Upper lobe of left lung (tissue), 6 donors: ENCODE measurements around the gene KCNQ2. TPM values are rescaled to one million over a fixed set of nuclear protein-coding genes. Genes with fewer than 3 reads are reported as not detected.

Experiments used
- ATAC-seq, 2 donors: fragments of 200-7000 bp; cut with Tn5 transposase; one replicate each; pipeline ENCODE4 v1.9.1; 2022; ENCODE audit warnings: mild to moderate bottlenecking in 2 of 2, moderate library complexity in 2 of 2; ENCODE audit not compliant: low FRiP score in 2 of 2
- DNase-seq, 2 donors: peaks; one replicate each; pipeline ENCODE4 v3.0.0-alpha.2; 2019 to 2020
- H3K27ac ChIP-seq, 4 donors: fragments of 200-600 bp; sonication (generic); one replicate each; pipeline ENCODE4 v1.5.1; 2016 to 2019
- H3K27me3 ChIP-seq, 4 donors: fragments of 200-600 bp; sonication (generic); one replicate each; pipeline ENCODE4 v1.5.1; 2017 to 2019
- H3K36me3 ChIP-seq, 4 donors: fragments of 200-600 bp; sonication (generic); one replicate each; pipeline ENCODE4 v1.5.1; 2016 to 2019
- H3K4me1 ChIP-seq, 4 donors: fragments of 200-600 bp; sonication (generic); one replicate each; pipeline ENCODE4 v1.5.1; 2018 to 2019
- H3K4me3 ChIP-seq, 4 donors: fragments of 200-600 bp; sonication (generic); one replicate each; pipeline ENCODE4 v1.5.1; 2017 to 2019; ENCODE audit warnings: mild to moderate bottlenecking in 2 of 4, moderate library complexity in 1 of 4
- H3K9me3 ChIP-seq, 4 donors: fragments of 200-600 bp; sonication (generic); one replicate each; pipeline ENCODE4 v1.5.1; 2018 to 2019
- EP300 ChIP-seq, 4 donors: sonication (generic); formaldehyde crosslinking; IDR thresholded peaks; one replicate each; pipeline ENCODE4 v1.5.1; 2017; ENCODE audit warnings: antibody characterized with exemption in 4 of 4, control low read depth in 2 of 4
- POLR2A ChIP-seq, 4 donors: fragments of 450-650 bp; IDR thresholded peaks; one replicate each; pipeline ENCODE4 v1.5.1; 2016 to 2017; ENCODE audit warnings: antibody characterized with exemption in 4 of 4, mild to moderate bottlenecking in 2 of 4
- POLR2AphosphoS5 ChIP-seq, 2 donors: sonication (generic); formaldehyde crosslinking; IDR thresholded peaks; one replicate each; pipeline ENCODE4 v1.5.1; 2017; ENCODE audit warnings: antibody characterized with exemption in 2 of 2
- WGBS, 2 donors: methylation state at CpG; one replicate each; pipeline ENCODE4 v1.1.5; 2017 to 2018; 5-methylcytosine and 5-hydroxymethylcytosine counted together
- total RNA-seq, 6 donors: library from RNA; depleted of rRNA in 4 of 6; stranded (reverse); fragments of >200 nt in 4 of 6; gene quantifications; one replicate each; pipeline versions ENCODE4 v1.1.0 to v1.2.1, GENCODE V29; 2016 to 2021
- TF ChIP-seq, protein P1 (sequence below), 6 experiments: fragments of 450-650 bp in 4 of 6; fragments of 200-600 bp in 2 of 6; sonication (generic) in 2 of 6; IDR thresholded peaks; one replicate each; pipeline ENCODE4 v1.5.1; 2016 to 2019; ENCODE audit warnings: antibody characterized with exemption in 6 of 6
- donor health status: DM: no; HTN: no; CAD: no; lungs with moderate emphysema.
- donor health status: DM: no; HTN: yes; CAD: no; lungs with severe emphysema.

KCNQ2 gene
- total RNA-seq, 6 donors from 2014 or later = 0.66 TPM; not detected in 5

DNA sequence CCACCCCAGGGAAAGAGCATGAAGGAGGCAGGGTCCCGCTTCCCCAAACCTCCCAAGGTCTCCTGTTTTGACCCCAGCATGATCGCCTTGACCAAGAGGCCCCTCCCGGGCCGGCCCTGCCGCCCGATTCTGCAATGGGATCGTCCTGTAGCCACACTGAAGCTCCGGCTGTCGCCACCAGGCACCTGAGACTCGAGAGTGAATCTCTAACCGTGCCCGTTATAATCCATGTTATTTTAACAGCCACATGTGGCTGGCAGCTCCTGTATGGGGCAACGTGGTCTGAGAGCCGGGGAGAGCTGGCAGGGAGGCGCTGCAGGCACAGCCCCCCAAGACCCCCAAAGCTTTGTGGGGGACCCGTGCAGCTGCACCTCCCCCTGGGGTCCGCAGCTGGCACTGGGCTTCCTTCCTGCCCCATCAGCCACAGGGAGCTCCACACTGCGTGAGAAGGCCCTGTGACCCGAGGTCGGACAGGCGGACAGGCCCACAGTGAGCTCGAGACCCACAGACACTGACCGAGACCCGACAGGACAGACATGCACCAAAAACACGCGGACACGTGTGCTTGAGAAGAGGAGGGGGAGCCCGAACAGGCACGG, 51.3 kb downstream of the KCNQ2 start:
- Histone ChIP-seq H3K4me3 (no peak overlapping the region), H3K27ac (no peak overlapping the region), H3K9me3 (no peaks in the 10 kb centered on the region), H3K36me3 (no peaks in the 10 kb centered on the region), H3K4me1 (no peaks in the 10 kb centered on the region), H3K27me3 (no peaks in the 10 kb centered on the region)
- no peak for TF ChIP-seq POLR2AphosphoS5 (IDR thresholded peaks at IDR 0.05)
- TF ChIP-seq EP300 (IDR thresholded peaks at IDR 0.05) = no peak
- TF ChIP-seq POLR2A (IDR thresholded peaks at IDR 0.05) = no peak
- TF ChIP-seq, protein P1, sequence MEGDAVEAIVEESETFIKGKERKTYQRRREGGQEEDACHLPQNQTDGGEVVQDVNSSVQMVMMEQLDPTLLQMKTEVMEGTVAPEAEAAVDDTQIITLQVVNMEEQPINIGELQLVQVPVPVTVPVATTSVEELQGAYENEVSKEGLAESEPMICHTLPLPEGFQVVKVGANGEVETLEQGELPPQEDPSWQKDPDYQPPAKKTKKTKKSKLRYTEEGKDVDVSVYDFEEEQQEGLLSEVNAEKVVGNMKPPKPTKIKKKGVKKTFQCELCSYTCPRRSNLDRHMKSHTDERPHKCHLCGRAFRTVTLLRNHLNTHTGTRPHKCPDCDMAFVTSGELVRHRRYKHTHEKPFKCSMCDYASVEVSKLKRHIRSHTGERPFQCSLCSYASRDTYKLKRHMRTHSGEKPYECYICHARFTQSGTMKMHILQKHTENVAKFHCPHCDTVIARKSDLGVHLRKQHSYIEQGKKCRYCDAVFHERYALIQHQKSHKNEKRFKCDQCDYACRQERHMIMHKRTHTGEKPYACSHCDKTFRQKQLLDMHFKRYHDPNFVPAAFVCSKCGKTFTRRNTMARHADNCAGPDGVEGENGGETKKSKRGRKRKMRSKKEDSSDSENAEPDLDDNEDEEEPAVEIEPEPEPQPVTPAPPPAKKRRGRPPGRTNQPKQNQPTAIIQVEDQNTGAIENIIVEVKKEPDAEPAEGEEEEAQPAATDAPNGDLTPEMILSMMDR (IDR thresholded peaks at IDR 0.05) = no peak
- ATAC-seq (no peak), DNase-seq (peak in 1 of 2 donors; percentile 66)
- WGBS, 2 donors = 79 to 95% methylated on average over 3 to 26 of the region's 29 CpGs

DNA sequence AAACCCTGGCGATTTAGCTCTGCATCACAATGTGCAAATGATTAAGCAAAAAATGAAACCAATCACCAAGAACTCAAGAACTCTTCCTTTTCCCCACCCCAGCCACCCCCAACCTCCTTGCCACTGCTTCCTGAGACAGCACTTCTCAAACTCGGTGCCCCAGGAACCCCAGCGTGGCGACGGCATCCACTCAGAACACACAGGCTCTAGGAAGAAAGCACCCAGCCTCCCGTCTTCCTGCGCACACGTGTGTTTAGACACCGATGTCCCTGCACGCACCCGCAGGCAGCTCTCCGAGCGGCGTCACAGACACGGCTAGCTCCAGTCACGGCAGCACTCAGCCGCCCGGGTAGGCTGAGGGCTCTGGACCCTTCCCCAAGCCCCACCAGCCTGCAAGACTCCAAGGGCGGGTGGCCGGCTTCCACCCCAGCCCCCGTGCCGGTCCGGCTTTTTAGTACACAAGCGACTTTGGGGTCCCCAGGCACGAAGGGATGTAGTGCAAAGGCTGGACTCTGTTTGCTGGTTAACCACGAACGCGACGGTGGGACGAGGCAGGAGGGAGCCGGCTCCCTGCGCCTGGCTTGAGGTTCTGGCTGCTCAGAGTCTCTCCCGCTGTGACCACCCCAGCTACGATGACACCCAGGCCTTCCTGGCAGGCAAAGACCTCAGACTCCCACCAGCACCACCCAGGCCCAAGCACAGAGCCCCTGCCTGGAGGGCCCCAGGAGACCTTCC, 51.9 kb downstream of the KCNQ2 start:
- no peak overlapping the region for H3K4me3 ChIP-seq
- 72 to 85% methylated on average over 21 to 33 of the region's 34 CpGs for WGBS, 2 donors
- H3K27me3 ChIP-seq = no peaks in the 10 kb centered on the region
- H3K4me1 ChIP-seq = no peaks in the 10 kb centered on the region
- ATAC-seq (no peak), DNase-seq (peak in 1 of 2 donors; percentile 73)
- no peaks in the 10 kb centered on the region for H3K36me3 ChIP-seq
- H3K27ac ChIP-seq = no peak overlapping the region
- no peaks in the 10 kb centered on the region for H3K9me3 ChIP-seq
- no peak for TF ChIP-seq POLR2A (IDR thresholded peaks at IDR 0.05)
- no peak for TF ChIP-seq EP300 (IDR thresholded peaks at IDR 0.05)
- TF ChIP-seq POLR2AphosphoS5 (IDR thresholded peaks at IDR 0.05) = no peak
- TF ChIP-seq, protein P1 (IDR thresholded peaks at IDR 0.05) = no peak

DNA sequence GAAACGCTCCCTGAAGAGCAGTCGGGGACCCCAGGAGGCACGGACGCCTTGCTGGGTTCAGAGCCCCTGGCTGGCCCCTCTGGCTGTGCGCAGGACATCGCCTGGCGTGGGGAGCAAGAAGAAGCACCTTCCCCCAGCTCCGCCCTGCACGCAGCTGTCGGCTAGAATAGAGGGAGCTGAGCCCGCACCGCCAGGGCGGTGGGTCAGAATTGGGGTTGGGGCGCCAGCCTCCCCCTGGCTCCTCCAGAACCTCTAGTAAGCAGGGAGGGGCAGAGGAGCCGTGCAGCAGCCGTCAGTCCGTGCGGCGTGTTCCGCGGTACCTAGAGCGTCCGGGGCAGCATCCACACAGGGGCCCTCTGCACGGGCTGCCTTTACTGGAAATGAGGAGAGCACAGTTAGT, 53.2 kb downstream of the KCNQ2 start:
- no peaks in the 10 kb centered on the region for H3K4me1 ChIP-seq
- H3K4me3 ChIP-seq = no peak overlapping the region
- ATAC-seq (no peak), DNase-seq (no peak)
- H3K27me3 ChIP-seq = no peaks in the 10 kb centered on the region
- WGBS, 2 donors = 88 to 89% methylated on average over 14 to 18 of the region's 24 CpGs
- H3K27ac ChIP-seq = no peak overlapping the region
- H3K9me3 ChIP-seq = no peaks in the 10 kb centered on the region
- TF ChIP-seq EP300 (IDR thresholded peaks at IDR 0.05) (no peak), POLR2A (IDR thresholded peaks at IDR 0.05) (no peak), POLR2AphosphoS5 (IDR thresholded peaks at IDR 0.05) (no peak)
- TF ChIP-seq, protein P1 (IDR thresholded peaks at IDR 0.05) = no peak
- H3K36me3 ChIP-seq = no peaks in the 10 kb centered on the region

DNA sequence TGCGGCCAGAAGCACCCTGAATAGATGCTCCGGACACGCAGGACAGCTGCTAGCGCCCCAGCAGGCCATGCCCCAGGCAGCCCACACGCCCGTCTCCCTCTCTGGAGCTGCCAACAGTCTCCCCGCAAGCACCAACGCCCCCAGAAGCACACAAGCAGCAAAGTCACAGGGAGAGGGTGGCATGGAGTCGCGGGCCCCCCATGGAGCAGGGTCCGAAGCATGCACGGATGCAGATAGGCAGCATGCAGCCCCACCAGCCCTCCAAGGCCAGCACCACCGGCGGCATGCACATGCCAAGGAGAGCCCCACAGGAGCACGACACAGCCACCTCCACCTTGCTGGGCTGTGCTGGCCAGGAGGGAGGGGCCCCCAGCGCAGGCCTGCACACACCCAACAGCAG, 53.8 kb downstream of the KCNQ2 start:
- WGBS, 2 donors = 88% methylated on average over 15 of the region's 16 CpGs; no CpG with 5 or more reads in 1 of the 2 donors
- TF ChIP-seq POLR2AphosphoS5 (IDR thresholded peaks at IDR 0.05) (no peak), EP300 (IDR thresholded peaks at IDR 0.05) (no peak), POLR2A (IDR thresholded peaks at IDR 0.05) (no peak)
- TF ChIP-seq, protein P1 (IDR thresholded peaks at IDR 0.05) = no peak
- H3K27me3 ChIP-seq = no peaks in the 10 kb centered on the region
- H3K4me3 ChIP-seq = no peak overlapping the region
- peak in 1 of 2 donors; percentile 74 for DNase-seq
- H3K9me3 ChIP-seq = no peaks in the 10 kb centered on the region
- H3K27ac ChIP-seq = no peak overlapping the region
- H3K36me3 ChIP-seq = no peaks in the 10 kb centered on the region
- no peaks in the 10 kb centered on the region for H3K4me1 ChIP-seq
- ATAC-seq = no peak
